Loucy (cell line): Measurements from ENCODE around the gene ARHGEF33.

Experiments used
- H2AFZ ChIP-seq: fragments of 200-600 bp; sonication (generic); 2 replicates; pipeline ENCODE4 v1.6.0; 2016; ENCODE audit warnings: antibody characterized with exemption, mild to moderate bottlenecking, low read length, moderate library complexity
- H3F3A ChIP-seq: fragments of 200-600 bp; 2 replicates; pipeline ENCODE4 v1.6.0; 2016; ENCODE audit warnings: antibody characterized with exemption, low read depth, mild to moderate bottlenecking
- H3K27me3 ChIP-seq: fragments of 200-600 bp; sonication (generic); 2 replicates; pipeline ENCODE4 v1.6.1; 2014; ENCODE audit warnings: low read length, mild to moderate bottlenecking; ENCODE audit not compliant: insufficient read depth, poor library complexity, severe bottlenecking
- H3K36me3 ChIP-seq: fragments of 200-600 bp; sonication (generic); 2 replicates; pipeline ENCODE4 v1.6.1; 2016; ENCODE audit warnings: low read length; ENCODE audit not compliant: insufficient read depth
- H3K4me1 ChIP-seq: fragments of 200-600 bp; sonication (generic); 2 replicates; pipeline ENCODE4 v1.5.1; 2014; ENCODE audit warnings: low read length, mild to moderate bottlenecking; ENCODE audit not compliant: insufficient read depth, poor library complexity, severe bottlenecking
- H3K4me2 ChIP-seq: fragments of 200-600 bp; sonication (generic); 2 replicates; pipeline ENCODE4 v1.6.0; 2014; ENCODE audit warnings: antibody characterized with exemption, low read length, low read depth, mild to moderate bottlenecking; ENCODE audit not compliant: poor library complexity, severe bottlenecking
- H3K4me3 ChIP-seq: fragments of 200-600 bp; sonication (generic); 2 replicates; pipeline ENCODE4 v1.5.1; 2014; ENCODE audit warnings: low read length, mild to moderate bottlenecking, mixed read lengths; ENCODE audit not compliant: poor library complexity, severe bottlenecking
- H3K79me2 ChIP-seq: fragments of 200-600 bp; sonication (generic); 2 replicates; pipeline ENCODE4 v1.6.1; 2014; ENCODE audit warnings: low read length; ENCODE audit not compliant: insufficient read depth
- H3K9ac ChIP-seq: fragments of 200-600 bp; sonication (generic); 2 replicates; pipeline ENCODE4 v1.6.0; 2014; ENCODE audit warnings: mild to moderate bottlenecking, low read depth, low read length, moderate library complexity; ENCODE audit not compliant: poor library complexity, severe bottlenecking
- H3K9me2 ChIP-seq: fragments of 200-600 bp; sonication (generic); replicated peaks from 2 replicates; pipeline ENCODE4 v1.6.1; 2016; ENCODE audit warnings: low read depth, low read length, mixed read lengths
- H3K9me3 ChIP-seq: fragments of 200-600 bp; sonication (generic); 2 replicates; pipeline ENCODE4 v1.6.1; 2014; ENCODE audit warnings: mild to moderate bottlenecking, antibody characterized with exemption, low read length, low read depth; ENCODE audit not compliant: insufficient read depth
- H4K20me1 ChIP-seq: fragments of 200-600 bp; sonication (generic); 2 replicates; pipeline ENCODE4 v1.6.0; 2014; ENCODE audit warnings: antibody characterized with exemption, low read length, mild to moderate bottlenecking; ENCODE audit not compliant: insufficient read depth, poor library complexity, severe bottlenecking
- CTCF ChIP-seq: fragments of 200-600 bp; sonication (generic); conservative IDR thresholded peaks from 2 replicates; pipeline ENCODE4 v1.5.1; 2014; ENCODE audit warnings: mild to moderate bottlenecking, antibody characterized with exemption, low read length
- EZH2phosphoT487 ChIP-seq: fragments of 200-600 bp; IDR thresholded peaks from 2 replicates; pipeline ENCODE4 v1.6.1; 2018; ENCODE audit warnings: antibody characterized with exemption, mild to moderate bottlenecking, moderate library complexity, borderline replicate concordance

Gene ARHGEF33

GRCh38 chr2:38907242-38907641, 17.6 kb downstream of the ARHGEF33 start:
- Histone ChIP-seq H3K36me3 (no peaks in the 10 kb centered on the region), H2AFZ (no peak overlapping the region), H3K9me2 (no peaks in the 10 kb centered on the region), H3K4me2 (no peak overlapping the region), H3K4me3 (no peak overlapping the region), H3K9me3 (no peaks in the 10 kb centered on the region), H3K4me1 (no peaks in the 10 kb centered on the region), H3F3A (no peaks in the 10 kb centered on the region), H4K20me1 (no peaks in the 10 kb centered on the region), H3K27me3 (no peaks in the 10 kb centered on the region), H3K9ac (no peak overlapping the region), H3K79me2 (no peaks in the 10 kb centered on the region)
- no peak for TF ChIP-seq CTCF
- no peak for TF ChIP-seq EZH2phosphoT487

GRCh38 chr2:38907743-38908562, 18.3 kb downstream of the ARHGEF33 start:
- H3K4me1 ChIP-seq: no peaks in the 10 kb centered on the region
- no peaks in the 10 kb centered on the region for H3K36me3 ChIP-seq
- TF ChIP-seq EZH2phosphoT487 (no peak), CTCF (no peak)
- no peak overlapping the region for H3K4me3 ChIP-seq
- no peaks in the 10 kb centered on the region for H4K20me1 ChIP-seq
- no peaks in the 10 kb centered on the region for H3K79me2 ChIP-seq
- H2AFZ ChIP-seq: peak overlapping the region; percentile 31; the same call in 1 of the 2 replicates
- no peaks in the 10 kb centered on the region for H3K9me2 ChIP-seq
- no peak overlapping the region for H3K9ac ChIP-seq
- H3K4me2 ChIP-seq: no peak overlapping the region
- no peaks in the 10 kb centered on the region for H3K9me3 ChIP-seq
- no peaks in the 10 kb centered on the region for H3K27me3 ChIP-seq
- H3F3A ChIP-seq: no peaks in the 10 kb centered on the region

- no peaks in the 10 kb centered on the region for H4K20me1 ChIP-seq
- no peaks in the 10 kb centered on the region for H3K4me1 ChIP-seq
Measured at GRCh38 chr2:38909872-38910271, 20.2 kb downstream of the ARHGEF33 start.

More at GRCh38 chr2:38909872-38910271, 20.2 kb downstream of the ARHGEF33 start:
- H3K9me2 ChIP-seq: no peaks in the 10 kb centered on the region
- H3K36me3 ChIP-seq: no peaks in the 10 kb centered on the region
- H3K27me3 ChIP-seq: no peaks in the 10 kb centered on the region
- H3K9ac ChIP-seq: no peak overlapping the region
- H3K4me3 ChIP-seq: no peak overlapping the region
- no peak for TF ChIP-seq CTCF
- TF ChIP-seq EZH2phosphoT487: no peak
- H3F3A ChIP-seq: no peaks in the 10 kb centered on the region
- H3K9me3 ChIP-seq: no peaks in the 10 kb centered on the region
- no peak overlapping the region for H3K4me2 ChIP-seq
- H2AFZ ChIP-seq: no peak overlapping the region
- H3K79me2 ChIP-seq: no peaks in the 10 kb centered on the region
